ENCODE data around the gene OVCA2.
A peak's percentile ranks its signal among the peaks of the same experiment; 100 is the strongest.

Gene OVCA2

DNA sequence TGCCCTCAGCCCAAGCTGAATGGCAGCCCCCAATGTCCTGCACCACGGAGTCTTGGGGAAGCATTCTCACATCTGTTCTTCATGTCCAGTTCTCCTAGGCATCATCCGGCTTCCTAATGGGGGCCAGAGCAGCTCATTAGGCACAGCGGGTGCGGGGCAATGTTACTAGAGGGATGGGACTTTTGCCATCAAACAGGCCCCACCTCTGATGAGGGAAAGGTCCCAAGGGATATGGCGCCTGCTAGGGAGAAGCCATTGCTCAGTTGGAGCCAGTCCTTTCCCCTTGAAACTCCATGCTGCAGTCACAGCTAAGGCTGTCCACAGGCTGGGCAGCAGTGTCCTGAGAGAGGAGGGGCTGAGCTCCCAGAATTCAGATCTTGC lies 13.6 kb upstream of the OVCA2 start:
- H3K4me3 ChIP-seq (ENCODE audit: low read depth, low read length) = no peak overlapping the region
- TF ChIP-seq, protein P1, sequence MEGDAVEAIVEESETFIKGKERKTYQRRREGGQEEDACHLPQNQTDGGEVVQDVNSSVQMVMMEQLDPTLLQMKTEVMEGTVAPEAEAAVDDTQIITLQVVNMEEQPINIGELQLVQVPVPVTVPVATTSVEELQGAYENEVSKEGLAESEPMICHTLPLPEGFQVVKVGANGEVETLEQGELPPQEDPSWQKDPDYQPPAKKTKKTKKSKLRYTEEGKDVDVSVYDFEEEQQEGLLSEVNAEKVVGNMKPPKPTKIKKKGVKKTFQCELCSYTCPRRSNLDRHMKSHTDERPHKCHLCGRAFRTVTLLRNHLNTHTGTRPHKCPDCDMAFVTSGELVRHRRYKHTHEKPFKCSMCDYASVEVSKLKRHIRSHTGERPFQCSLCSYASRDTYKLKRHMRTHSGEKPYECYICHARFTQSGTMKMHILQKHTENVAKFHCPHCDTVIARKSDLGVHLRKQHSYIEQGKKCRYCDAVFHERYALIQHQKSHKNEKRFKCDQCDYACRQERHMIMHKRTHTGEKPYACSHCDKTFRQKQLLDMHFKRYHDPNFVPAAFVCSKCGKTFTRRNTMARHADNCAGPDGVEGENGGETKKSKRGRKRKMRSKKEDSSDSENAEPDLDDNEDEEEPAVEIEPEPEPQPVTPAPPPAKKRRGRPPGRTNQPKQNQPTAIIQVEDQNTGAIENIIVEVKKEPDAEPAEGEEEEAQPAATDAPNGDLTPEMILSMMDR (IDR thresholded peaks at IDR 0.05; ENCODE audit: insufficient read depth, low read depth, low read length, missing control alignments) = no peak
- no peak for DNase-seq (ENCODE audit: low read depth)

GRCh38 chr17:2028737-2029136 lies 13.1 kb upstream of the OVCA2 start:
- DNase-seq (ENCODE audit: low read depth) = no peak
- no peak overlapping the region for H3K4me3 ChIP-seq (ENCODE audit: low read depth, low read length)
- TF ChIP-seq, protein P1 (IDR thresholded peaks at IDR 0.05; ENCODE audit: insufficient read depth, low read depth, low read length, missing control alignments) = no peak

DNA sequence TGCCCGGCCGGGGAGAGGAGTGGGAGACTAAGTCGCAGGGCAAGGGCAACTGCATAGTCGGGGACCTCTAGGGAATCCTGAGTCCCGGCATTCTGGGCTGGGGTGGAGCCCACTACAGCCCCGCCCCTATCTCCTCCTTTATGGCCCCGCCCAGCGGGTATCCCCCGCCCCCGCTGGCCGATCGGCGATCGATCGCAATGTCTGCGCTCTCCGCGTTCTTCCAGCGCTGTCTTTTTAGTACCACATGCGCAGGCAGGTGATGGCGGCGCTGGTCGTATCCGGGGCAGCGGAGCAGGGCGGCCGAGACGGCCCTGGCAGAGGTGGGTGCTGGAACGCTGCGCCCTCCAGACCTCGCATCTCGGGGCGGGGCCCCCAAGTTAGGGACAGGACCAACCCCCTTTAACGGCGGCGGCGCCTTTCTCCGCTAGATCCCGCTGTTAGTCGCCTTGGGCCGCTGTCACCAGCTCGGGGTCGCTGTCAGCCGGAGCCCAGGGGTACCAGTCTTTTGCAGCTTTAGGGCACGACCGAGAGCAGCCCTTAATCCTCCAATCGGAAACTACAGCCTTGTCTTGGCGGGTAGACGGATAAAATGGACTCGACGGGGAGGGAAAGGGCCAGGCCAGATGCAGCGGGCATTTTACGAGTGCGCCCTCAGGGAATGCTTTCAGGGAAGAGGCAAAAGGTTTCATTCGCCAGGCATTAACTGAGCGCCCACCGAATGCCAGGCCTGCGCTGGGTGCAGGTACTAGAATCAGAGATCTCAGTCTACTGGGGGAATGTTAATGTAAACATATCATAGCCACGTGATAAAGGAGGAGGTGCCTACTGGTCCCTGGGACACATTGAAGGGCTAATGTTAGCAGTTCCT lies 11.7 kb upstream of the OVCA2 start, which contains the start of gene DPH1:
DPH1 (plus strand) TSS at position 243 of the 868 bp plus-strand sequence; CDS start at position 260, 17 bp downstream.
- peak; percentile 91 for DNase-seq (ENCODE audit: low read depth)
- TF ChIP-seq, protein P1 (IDR thresholded peaks at IDR 0.05; ENCODE audit: insufficient read depth, low read depth, low read length, missing control alignments) = no peak
- H3K4me3 ChIP-seq (ENCODE audit: low read depth, low read length) = peak within 1 kb of the TSS; percentile 98

DNA sequence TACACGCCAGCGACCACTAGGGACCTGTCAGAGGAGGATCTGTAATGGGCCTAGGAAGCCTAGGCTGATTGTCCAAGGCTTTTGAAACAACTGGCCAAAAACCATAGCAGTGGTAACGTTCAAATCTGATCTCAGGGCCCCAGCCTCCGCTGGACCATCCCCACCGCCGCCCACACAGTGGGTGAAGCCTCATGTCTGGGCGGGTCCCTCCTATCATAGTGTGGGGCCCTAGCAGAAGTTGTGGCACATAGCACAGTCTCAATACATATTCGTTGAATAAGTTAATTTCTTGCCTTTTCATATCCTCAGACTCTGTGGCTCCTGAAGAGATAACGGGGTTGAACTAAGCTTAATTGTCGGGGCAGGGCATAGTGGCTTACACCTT lies 11.1 kb upstream of the OVCA2 start:
- H3K4me3 ChIP-seq (ENCODE audit: low read depth, low read length) = peak overlapping the region; percentile 98
- TF ChIP-seq, protein P1 (IDR thresholded peaks at IDR 0.05; ENCODE audit: insufficient read depth, low read depth, low read length, missing control alignments) = peak; percentile 70
- DNase-seq (ENCODE audit: low read depth) = peak; percentile 91

GRCh38 chr17:2033153-2033552 lies 8.7 kb upstream of the OVCA2 start:
- TF ChIP-seq, protein P1 (IDR thresholded peaks at IDR 0.05; ENCODE audit: insufficient read depth, low read depth, low read length, missing control alignments) = no peak
- no peak for DNase-seq (ENCODE audit: low read depth)
- no peak overlapping the region for H3K4me3 ChIP-seq (ENCODE audit: low read depth, low read length)

- H3K4me3 ChIP-seq (ENCODE audit: low read depth, low read length) = no peak overlapping the region
- TF ChIP-seq, protein P1 (IDR thresholded peaks at IDR 0.05; ENCODE audit: insufficient read depth, low read depth, low read length, missing control alignments) = no peak
- DNase-seq (ENCODE audit: low read depth) = no peak
These were observed 7.7 kb upstream of the OVCA2 start for GRCh38 chr17:2034157-2034556.
